ENCODE measurements around the gene PREX1. TPM values are rescaled to one million over a fixed set of nuclear protein-coding genes. Genes with fewer than 3 reads are reported as not detected.

Gene PREX1
- polyA plus RNA-seq, 1 of the 3 experiments (the other 2 are of a cell fraction): 5.3 TPM

GRCh38 chr20:48738399-48739304, 89.1 kb downstream of the PREX1 start:
- H3K4me3 ChIP-seq (ENCODE audit: low read depth in 2 of 2, low read length in 1 of 2): no peak overlapping the region
- H2AFZ ChIP-seq (ENCODE audit: low read depth): no peak overlapping the region
- H3F3A ChIP-seq (replicated peaks; ENCODE audit: insufficient read depth): no peaks in the 10 kb centered on the region
- no peaks in the 10 kb centered on the region for H3K9me2 ChIP-seq
- 83% methylated on average over 11 of the region's 11 CpGs for WGBS (ENCODE audit: low lambda C conversion rate)
- POLR2A ChIA-PET: no interaction called here
- H3K4me1 ChIP-seq (ENCODE audit: control insufficient read depth in 1 of 2, insufficient read depth in 2 of 2, low read depth in 1 of 2, low read length in 1 of 2): peaks cover 0 to 5% of the 10 kb centered on the region in 2 experiments; a peak in 1 of 4 replicates
- H3K79me2 ChIP-seq (ENCODE audit: insufficient read depth): no peaks in the 10 kb centered on the region
- no peaks in the 10 kb centered on the region for H3K27me3 ChIP-seq (ENCODE audit: insufficient read depth)
- no peaks in the 10 kb centered on the region for H4K20me1 ChIP-seq (ENCODE audit: insufficient read depth)
- H3K36me3 ChIP-seq (replicated peaks in 1 of 2; ENCODE audit: control insufficient read depth in 1 of 2, insufficient read depth in 2 of 2, low read length in 1 of 2): no peaks in the 10 kb centered on the region
- H3K9ac ChIP-seq: no peak overlapping the region
- no peaks in the 10 kb centered on the region for H3K9me3 ChIP-seq
- no peak for DNase-seq
- H3K4me2 ChIP-seq: no peak overlapping the region
- H3K27ac ChIP-seq (ENCODE audit: low read depth in 2 of 2, low read length in 1 of 2): no peak overlapping the region
- CTCF ChIA-PET: interaction anchor here (1.1 to 1.8 kb wide), 3 partner anchors 12 to 166 kb away, joined by 4 to 7 read pairs (median 4); no protein-coding TSS in a partner anchor
- no peak for TF ChIP-seq EP300 (IDR thresholded peaks at IDR 0.05; ENCODE audit: borderline replicate concordance in 1 of 2, low read depth in 1 of 2, low read length in 1 of 2)
- TF ChIP-seq IRF3 (IDR thresholded peaks at IDR 0.05; ENCODE audit: low read depth, low read length): no peak
- TF ChIP-seq FOSL2 (IDR thresholded peaks at IDR 0.05; ENCODE audit: borderline replicate concordance, low read depth): no peak
- no peak for TF ChIP-seq ZBTB33 (IDR thresholded peaks at IDR 0.05; ENCODE audit: borderline replicate concordance, low read depth)
- no peak for TF ChIP-seq NRF1 (IDR thresholded peaks at IDR 0.05; ENCODE audit: low read depth, low read length)
- TF ChIP-seq GABPA (IDR thresholded peaks at IDR 0.05; ENCODE audit: low read depth): no peak
- no peak for TF ChIP-seq TCF12 (IDR thresholded peaks at IDR 0.05)
- TF ChIP-seq CTCF (IDR thresholded peaks at IDR 0.05): no peak
- no peak for TF ChIP-seq TEAD4 (IDR thresholded peaks at IDR 0.05; ENCODE audit: borderline replicate concordance, insufficient read depth)
- no peak for TF ChIP-seq RFX5 (IDR thresholded peaks at IDR 0.05; ENCODE audit: low read length)
- no peak for TF ChIP-seq RCOR1 (IDR thresholded peaks at IDR 0.05; ENCODE audit: low read length)
- TF ChIP-seq YY1 (IDR thresholded peaks at IDR 0.05; ENCODE audit: low read depth): no peak
